ENCODE data around the gene OR5AC2.

DNA sequence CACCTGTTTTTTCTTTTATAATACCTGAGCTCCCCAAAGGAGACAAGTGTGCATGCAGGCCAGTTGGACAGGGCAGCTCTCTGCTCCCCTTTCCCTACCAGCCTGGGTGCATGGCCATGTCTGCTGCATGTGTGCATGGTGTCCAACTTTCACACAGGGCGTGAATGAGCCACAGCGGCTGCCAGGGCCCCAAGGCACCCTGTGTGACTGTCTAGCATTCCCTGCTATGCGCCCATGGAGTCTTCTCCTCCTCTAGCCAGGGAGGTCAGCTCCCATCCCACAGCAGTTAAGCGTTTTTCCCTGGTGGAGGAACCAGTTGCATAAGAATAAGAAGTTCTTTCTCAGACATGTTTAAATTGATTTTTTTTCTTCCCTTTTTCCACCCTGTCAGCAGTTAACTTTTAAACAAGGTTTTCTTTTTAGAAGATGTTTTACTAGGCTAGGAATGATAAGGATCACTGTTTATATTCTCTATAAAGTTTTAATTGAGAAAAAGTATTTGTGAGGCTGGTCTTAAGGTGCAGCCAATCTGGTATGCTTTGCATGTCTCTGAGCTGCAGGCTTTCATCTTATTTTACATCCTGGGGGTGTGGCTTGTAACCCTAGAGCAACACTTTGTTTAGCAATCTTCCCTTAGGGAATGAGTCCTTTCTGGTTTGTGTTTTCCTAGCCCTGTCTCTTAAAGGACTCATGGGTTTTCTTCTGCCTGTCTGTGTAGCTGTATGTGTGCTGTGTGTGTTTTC is 23.0 kb downstream of the OR5AC2 start:
- TF ChIP-seq, protein P1, sequence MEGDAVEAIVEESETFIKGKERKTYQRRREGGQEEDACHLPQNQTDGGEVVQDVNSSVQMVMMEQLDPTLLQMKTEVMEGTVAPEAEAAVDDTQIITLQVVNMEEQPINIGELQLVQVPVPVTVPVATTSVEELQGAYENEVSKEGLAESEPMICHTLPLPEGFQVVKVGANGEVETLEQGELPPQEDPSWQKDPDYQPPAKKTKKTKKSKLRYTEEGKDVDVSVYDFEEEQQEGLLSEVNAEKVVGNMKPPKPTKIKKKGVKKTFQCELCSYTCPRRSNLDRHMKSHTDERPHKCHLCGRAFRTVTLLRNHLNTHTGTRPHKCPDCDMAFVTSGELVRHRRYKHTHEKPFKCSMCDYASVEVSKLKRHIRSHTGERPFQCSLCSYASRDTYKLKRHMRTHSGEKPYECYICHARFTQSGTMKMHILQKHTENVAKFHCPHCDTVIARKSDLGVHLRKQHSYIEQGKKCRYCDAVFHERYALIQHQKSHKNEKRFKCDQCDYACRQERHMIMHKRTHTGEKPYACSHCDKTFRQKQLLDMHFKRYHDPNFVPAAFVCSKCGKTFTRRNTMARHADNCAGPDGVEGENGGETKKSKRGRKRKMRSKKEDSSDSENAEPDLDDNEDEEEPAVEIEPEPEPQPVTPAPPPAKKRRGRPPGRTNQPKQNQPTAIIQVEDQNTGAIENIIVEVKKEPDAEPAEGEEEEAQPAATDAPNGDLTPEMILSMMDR (conservative IDR thresholded peaks at IDR 0.05; ENCODE audit: low read depth in 2 of 2) = no peak
- TF ChIP-seq EZH2 (IDR thresholded peaks at IDR 0.05; ENCODE audit: low read depth, unreplicated experiment) (no peak), POLR2AphosphoS5 (IDR thresholded peaks at IDR 0.05; ENCODE audit: low read depth) (no peak), EZH2phosphoT487 (IDR thresholded peaks at IDR 0.05; ENCODE audit: unreplicated experiment) (no peak), ZNF114 (CRISPR knock-in tag; IDR thresholded peaks at IDR 0.05) (no peak), CREB1 (CRISPR knock-in tag; IDR thresholded peaks at IDR 0.05; ENCODE audit: low read depth) (no peak), JUNB (IDR thresholded peaks at IDR 0.05; ENCODE audit: unreplicated experiment) (no peak), NANOG (IDR thresholded peaks at IDR 0.05; ENCODE audit: borderline replicate concordance) (no peak), ETS1 (IDR thresholded peaks at IDR 0.05) (no peak), STAT1 (IDR thresholded peaks at IDR 0.05; ENCODE audit: unreplicated experiment) (no peak), ZNF331 (CRISPR knock-in tag; IDR thresholded peaks at IDR 0.05; ENCODE audit: low read depth) (no peak), ZNF462 (CRISPR knock-in tag; IDR thresholded peaks at IDR 0.05) (no peak)
- TF ChIP-seq, protein P2, sequence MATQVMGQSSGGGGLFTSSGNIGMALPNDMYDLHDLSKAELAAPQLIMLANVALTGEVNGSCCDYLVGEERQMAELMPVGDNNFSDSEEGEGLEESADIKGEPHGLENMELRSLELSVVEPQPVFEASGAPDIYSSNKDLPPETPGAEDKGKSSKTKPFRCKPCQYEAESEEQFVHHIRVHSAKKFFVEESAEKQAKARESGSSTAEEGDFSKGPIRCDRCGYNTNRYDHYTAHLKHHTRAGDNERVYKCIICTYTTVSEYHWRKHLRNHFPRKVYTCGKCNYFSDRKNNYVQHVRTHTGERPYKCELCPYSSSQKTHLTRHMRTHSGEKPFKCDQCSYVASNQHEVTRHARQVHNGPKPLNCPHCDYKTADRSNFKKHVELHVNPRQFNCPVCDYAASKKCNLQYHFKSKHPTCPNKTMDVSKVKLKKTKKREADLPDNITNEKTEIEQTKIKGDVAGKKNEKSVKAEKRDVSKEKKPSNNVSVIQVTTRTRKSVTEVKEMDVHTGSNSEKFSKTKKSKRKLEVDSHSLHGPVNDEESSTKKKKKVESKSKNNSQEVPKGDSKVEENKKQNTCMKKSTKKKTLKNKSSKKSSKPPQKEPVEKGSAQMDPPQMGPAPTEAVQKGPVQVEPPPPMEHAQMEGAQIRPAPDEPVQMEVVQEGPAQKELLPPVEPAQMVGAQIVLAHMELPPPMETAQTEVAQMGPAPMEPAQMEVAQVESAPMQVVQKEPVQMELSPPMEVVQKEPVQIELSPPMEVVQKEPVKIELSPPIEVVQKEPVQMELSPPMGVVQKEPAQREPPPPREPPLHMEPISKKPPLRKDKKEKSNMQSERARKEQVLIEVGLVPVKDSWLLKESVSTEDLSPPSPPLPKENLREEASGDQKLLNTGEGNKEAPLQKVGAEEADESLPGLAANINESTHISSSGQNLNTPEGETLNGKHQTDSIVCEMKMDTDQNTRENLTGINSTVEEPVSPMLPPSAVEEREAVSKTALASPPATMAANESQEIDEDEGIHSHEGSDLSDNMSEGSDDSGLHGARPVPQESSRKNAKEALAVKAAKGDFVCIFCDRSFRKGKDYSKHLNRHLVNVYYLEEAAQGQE (IDR thresholded peaks at IDR 0.05; ENCODE audit: unreplicated experiment) = no peak

Data from GM23338 (cell line).